GM23338 (cell line): Measurements from ENCODE around the gene SP2. TPM values are rescaled to one million over a fixed set of nuclear protein-coding genes. Genes with fewer than 3 reads are reported as not detected.

Experiments
- ATAC-seq: fragments of 200-7000 bp; cut with Tn5 transposase; 3 replicates; pipeline ENCODE4 v1.9.1; 2020
- DNase-seq: peaks from one replicate; pipeline ENCODE4 v3.0.0-alpha.2; 2015; ENCODE audit warnings: low spot score
- H2AFZ ChIP-seq: fragments of 200-600 bp; sonication (generic); 2 replicates; pipeline ENCODE4 v1.8.0; 2016; ENCODE audit warnings: antibody characterized with exemption, mild to moderate bottlenecking, moderate library complexity
- H3F3A ChIP-seq: fragments of 200-600 bp; sonication (generic); replicated peaks from 2 replicates; pipeline ENCODE4 v1.8.0; 2017; ENCODE audit warnings: antibody characterized with exemption, mixed run types, low read depth
- H3K27ac ChIP-seq: fragments of 200-600 bp; sonication (generic); 2 replicates; pipeline ENCODE4 v1.6.1; 2016; ENCODE audit warnings: low read depth
- H3K27me3 ChIP-seq: fragments of 200-600 bp; sonication (generic); 2 replicates; pipeline ENCODE4 v1.8.0; 2016; ENCODE audit warnings: mild to moderate bottlenecking, mixed run types, moderate library complexity; ENCODE audit not compliant: insufficient read depth
- H3K36me3 ChIP-seq: fragments of 200-600 bp; sonication (generic); 2 replicates; pipeline ENCODE4 v1.8.0; 2016; ENCODE audit warnings: mild to moderate bottlenecking; ENCODE audit not compliant: insufficient read depth
- H3K4me1 ChIP-seq: fragments of 200-600 bp; sonication (generic); 2 replicates; pipeline ENCODE4 v1.8.0; 2016; ENCODE audit warnings: mild to moderate bottlenecking, moderate library complexity; ENCODE audit not compliant: insufficient read depth
- H3K4me2 ChIP-seq: fragments of 200-600 bp; sonication (generic); 2 replicates; pipeline ENCODE4 v1.7.1; 2017; ENCODE audit warnings: mixed run types
- H3K4me3 ChIP-seq: fragments of 200-600 bp; sonication (generic); 2 replicates; pipeline ENCODE4 v1.6.1; 2016; ENCODE audit warnings: mixed run types
- H3K79me2 ChIP-seq: fragments of 200-600 bp; sonication (generic); replicated peaks from 2 replicates; pipeline ENCODE4 v1.8.0; 2017; ENCODE audit warnings: mild to moderate bottlenecking; ENCODE audit not compliant: insufficient read depth
- H3K9me2 ChIP-seq: fragments of 200-600 bp; sonication (generic); 2 replicates; pipeline ENCODE4 v1.8.0; 2017; ENCODE audit not compliant: insufficient read depth
- H4K20me1 ChIP-seq: fragments of 200-600 bp; sonication (generic); replicated peaks from 2 replicates; pipeline ENCODE4 v1.8.0; 2017; ENCODE audit warnings: mild to moderate bottlenecking; ENCODE audit not compliant: insufficient read depth
- H3K27ac Mint-ChIP-seq: 2 replicates; pipeline ENCODE4 v1.8.0; 2020; ENCODE audit warnings: inconsistent platforms, mild to moderate bottlenecking, moderate library complexity, mixed read lengths
- H3K27me3 Mint-ChIP-seq: 3 replicates; pipeline ENCODE4 v1.8.0; 2022; ENCODE audit warnings: low read depth, mild to moderate bottlenecking, moderate library complexity, mixed read lengths, inconsistent platforms; ENCODE audit not compliant: insufficient read depth, poor library complexity
- H3K36me3 Mint-ChIP-seq: 3 replicates; pipeline ENCODE4 v1.8.0; 2021; ENCODE audit warnings: low read depth, mild to moderate bottlenecking, inconsistent platforms, moderate library complexity, mixed read lengths
- H3K4me1 Mint-ChIP-seq: 3 replicates; pipeline ENCODE4 v1.8.0; 2020; ENCODE audit warnings: mild to moderate bottlenecking, inconsistent platforms, mixed read lengths
- H3K4me3 Mint-ChIP-seq: 3 replicates; pipeline ENCODE4 v1.8.0; 2021; ENCODE audit warnings: moderate library complexity, mild to moderate bottlenecking, inconsistent platforms, mixed read lengths
- H3K9me3 Mint-ChIP-seq: 3 replicates; pipeline ENCODE4 v1.8.0; 2020; ENCODE audit warnings: moderate library complexity, mild to moderate bottlenecking, inconsistent platforms, mixed read lengths
- EZH2 ChIP-seq: fragments of 200-600 bp; sonication (generic); IDR thresholded peaks from one replicate; pipeline ENCODE4 v1.8.0; 2017; ENCODE audit warnings: antibody characterized with exemption, mild to moderate bottlenecking, low read depth; ENCODE audit not compliant: unreplicated experiment
- EZH2phosphoT487 ChIP-seq: fragments of 200-600 bp; sonication (generic); IDR thresholded peaks from one replicate; pipeline ENCODE4 v1.8.1; 2018; ENCODE audit warnings: antibody characterized with exemption; ENCODE audit not compliant: unreplicated experiment
- NANOG ChIP-seq: IDR thresholded peaks from 2 replicates; pipeline ENCODE4 v1.6.1; 2016; ENCODE audit warnings: antibody characterized with exemption, borderline replicate concordance
- POLR2AphosphoS5 ChIP-seq: IDR thresholded peaks from 2 replicates; pipeline ENCODE4 v1.6.1; 2016; ENCODE audit warnings: antibody characterized with exemption, low read depth
- STAT1 ChIP-seq: IDR thresholded peaks from one replicate; pipeline ENCODE4 v1.6.1; 2016; ENCODE audit warnings: antibody characterized with exemption; ENCODE audit not compliant: unreplicated experiment
- ZNF114 ChIP-seq: fragments of 250-450 bp; sonication (Bioruptor Pico); IDR thresholded peaks from 2 replicates; pipeline ENCODE4 v1.5.0; 2020; ENCODE audit warnings: mild to moderate bottlenecking, moderate library complexity
- ZNF331 ChIP-seq: fragments of 250-450 bp; sonication (Bioruptor Pico); IDR thresholded peaks from 2 replicates; pipeline ENCODE4 v1.5.0; 2020; ENCODE audit warnings: low read depth, mild to moderate bottlenecking, moderate library complexity
- polyA plus RNA-seq: library from polyadenylated mRNA; unstranded; fragments of >200 nt; fragmentation: Nextera tagmentation; extraction: Ambion mirVana; gene quantifications from 2 replicates; pipeline ENCODE4 v1.2.1, GENCODE V29; 2016
- total RNA-seq: library from RNA; depleted of rRNA; stranded (reverse); fragments of >200 nt; shearing (Covaris generic); gene quantifications from 2 replicates; pipeline ENCODE4 v1.2.3, GENCODE V29; 2014
- TF ChIP-seq, protein P1 (sequence below): IDR thresholded peaks from 2 replicates; pipeline ENCODE4 v1.6.1; 2016; ENCODE audit warnings: antibody characterized with exemption
- TF ChIP-seq, protein P2 (sequence below): fragments of 250-450 bp; sonication (Bioruptor Pico); IDR thresholded peaks from 2 replicates; pipeline ENCODE4 v1.5.0; 2020; ENCODE audit warnings: mild to moderate bottlenecking, moderate library complexity
- TF ChIP-seq, protein P3 (sequence below): IDR thresholded peaks from one replicate; pipeline ENCODE4 v1.6.1; 2018; ENCODE audit warnings: antibody characterized with exemption; ENCODE audit not compliant: unreplicated experiment
- TF ChIP-seq, protein P4 (sequence below), 2 experiments: fragments of 200-600 bp in 1 of 2; sonication (generic) in 1 of 2; conservative IDR thresholded peaks; 2 replicates each; pipeline versions ENCODE4 v1.5.1 to v1.6.1; 2016 to 2017; ENCODE audit warnings: antibody characterized with exemption in 2 of 2, low read depth in 2 of 2, mild to moderate bottlenecking in 2 of 2, moderate library complexity in 1 of 2

The SP2 gene
- total and polyA plus RNA-seq, 2 experiments from 2014 or later = 6.0 to 12.9 TPM

DNA sequence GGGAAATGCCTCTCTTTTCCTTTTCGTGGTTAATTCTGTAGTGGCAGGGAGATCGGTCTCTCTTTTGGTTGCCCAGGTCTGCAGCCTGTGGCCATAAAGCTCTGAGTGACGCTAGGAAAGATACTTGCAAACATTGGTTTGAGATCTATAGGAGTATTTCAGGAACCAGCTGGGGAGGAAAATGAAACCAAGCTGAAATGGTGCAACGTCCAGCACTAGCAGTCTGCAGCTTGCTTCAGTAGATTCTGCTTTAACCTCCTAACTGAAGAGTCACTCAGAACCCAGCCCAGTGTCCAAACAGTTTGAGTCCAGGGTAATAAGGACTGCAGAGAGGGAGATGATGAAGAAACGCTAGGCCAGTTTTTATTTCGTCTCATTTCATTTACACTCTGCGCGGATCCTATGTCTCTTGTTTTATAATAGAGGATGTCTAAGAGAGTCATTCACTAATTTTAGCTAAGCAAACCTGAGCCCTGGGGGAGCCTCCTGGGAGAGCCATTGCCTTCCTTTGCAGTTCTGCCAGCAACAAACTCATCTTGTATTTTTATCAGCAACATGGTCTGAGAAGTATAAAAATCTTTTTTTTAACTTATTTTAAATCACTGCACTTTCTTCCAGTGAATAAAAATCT is 12.0 kb downstream of the SP2 start:
- Histone ChIP-seq H3K27ac (no peak overlapping the region), H3K4me1 (peaks cover 7% of the 10 kb centered on the region; the same call in 1 of the 2 replicates), H3K4me2 (no peak overlapping the region), H3K36me3 (no peaks in the 10 kb centered on the region), H3K9me2 (no peaks in the 10 kb centered on the region), H3K79me2 (peaks cover 6% of the 10 kb centered on the region), H3K4me3 (no peak overlapping the region), H3K27me3 (no peaks in the 10 kb centered on the region), H2AFZ (no peak overlapping the region), H4K20me1 (no peaks in the 10 kb centered on the region; the same call in none of the 2 replicates), H3F3A (no peaks in the 10 kb centered on the region)
- Mint-ChIP-seq H3K4me3 (no peak overlapping the region), H3K27ac (no peak overlapping the region), H3K36me3 (peaks cover 12% of the 10 kb centered on the region), H3K9me3 (no peaks in the 10 kb centered on the region; the same call in 2 of the 3 replicates), H3K4me1 (peaks cover 16% of the 10 kb centered on the region), H3K27me3 (peaks cover 4% of the 10 kb centered on the region)
- DNase-seq (no peak), ATAC-seq (no peak)
- TF ChIP-seq, protein P1, sequence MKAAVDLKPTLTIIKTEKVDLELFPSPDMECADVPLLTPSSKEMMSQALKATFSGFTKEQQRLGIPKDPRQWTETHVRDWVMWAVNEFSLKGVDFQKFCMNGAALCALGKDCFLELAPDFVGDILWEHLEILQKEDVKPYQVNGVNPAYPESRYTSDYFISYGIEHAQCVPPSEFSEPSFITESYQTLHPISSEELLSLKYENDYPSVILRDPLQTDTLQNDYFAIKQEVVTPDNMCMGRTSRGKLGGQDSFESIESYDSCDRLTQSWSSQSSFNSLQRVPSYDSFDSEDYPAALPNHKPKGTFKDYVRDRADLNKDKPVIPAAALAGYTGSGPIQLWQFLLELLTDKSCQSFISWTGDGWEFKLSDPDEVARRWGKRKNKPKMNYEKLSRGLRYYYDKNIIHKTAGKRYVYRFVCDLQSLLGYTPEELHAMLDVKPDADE = no peak
- TF ChIP-seq, protein P2, sequence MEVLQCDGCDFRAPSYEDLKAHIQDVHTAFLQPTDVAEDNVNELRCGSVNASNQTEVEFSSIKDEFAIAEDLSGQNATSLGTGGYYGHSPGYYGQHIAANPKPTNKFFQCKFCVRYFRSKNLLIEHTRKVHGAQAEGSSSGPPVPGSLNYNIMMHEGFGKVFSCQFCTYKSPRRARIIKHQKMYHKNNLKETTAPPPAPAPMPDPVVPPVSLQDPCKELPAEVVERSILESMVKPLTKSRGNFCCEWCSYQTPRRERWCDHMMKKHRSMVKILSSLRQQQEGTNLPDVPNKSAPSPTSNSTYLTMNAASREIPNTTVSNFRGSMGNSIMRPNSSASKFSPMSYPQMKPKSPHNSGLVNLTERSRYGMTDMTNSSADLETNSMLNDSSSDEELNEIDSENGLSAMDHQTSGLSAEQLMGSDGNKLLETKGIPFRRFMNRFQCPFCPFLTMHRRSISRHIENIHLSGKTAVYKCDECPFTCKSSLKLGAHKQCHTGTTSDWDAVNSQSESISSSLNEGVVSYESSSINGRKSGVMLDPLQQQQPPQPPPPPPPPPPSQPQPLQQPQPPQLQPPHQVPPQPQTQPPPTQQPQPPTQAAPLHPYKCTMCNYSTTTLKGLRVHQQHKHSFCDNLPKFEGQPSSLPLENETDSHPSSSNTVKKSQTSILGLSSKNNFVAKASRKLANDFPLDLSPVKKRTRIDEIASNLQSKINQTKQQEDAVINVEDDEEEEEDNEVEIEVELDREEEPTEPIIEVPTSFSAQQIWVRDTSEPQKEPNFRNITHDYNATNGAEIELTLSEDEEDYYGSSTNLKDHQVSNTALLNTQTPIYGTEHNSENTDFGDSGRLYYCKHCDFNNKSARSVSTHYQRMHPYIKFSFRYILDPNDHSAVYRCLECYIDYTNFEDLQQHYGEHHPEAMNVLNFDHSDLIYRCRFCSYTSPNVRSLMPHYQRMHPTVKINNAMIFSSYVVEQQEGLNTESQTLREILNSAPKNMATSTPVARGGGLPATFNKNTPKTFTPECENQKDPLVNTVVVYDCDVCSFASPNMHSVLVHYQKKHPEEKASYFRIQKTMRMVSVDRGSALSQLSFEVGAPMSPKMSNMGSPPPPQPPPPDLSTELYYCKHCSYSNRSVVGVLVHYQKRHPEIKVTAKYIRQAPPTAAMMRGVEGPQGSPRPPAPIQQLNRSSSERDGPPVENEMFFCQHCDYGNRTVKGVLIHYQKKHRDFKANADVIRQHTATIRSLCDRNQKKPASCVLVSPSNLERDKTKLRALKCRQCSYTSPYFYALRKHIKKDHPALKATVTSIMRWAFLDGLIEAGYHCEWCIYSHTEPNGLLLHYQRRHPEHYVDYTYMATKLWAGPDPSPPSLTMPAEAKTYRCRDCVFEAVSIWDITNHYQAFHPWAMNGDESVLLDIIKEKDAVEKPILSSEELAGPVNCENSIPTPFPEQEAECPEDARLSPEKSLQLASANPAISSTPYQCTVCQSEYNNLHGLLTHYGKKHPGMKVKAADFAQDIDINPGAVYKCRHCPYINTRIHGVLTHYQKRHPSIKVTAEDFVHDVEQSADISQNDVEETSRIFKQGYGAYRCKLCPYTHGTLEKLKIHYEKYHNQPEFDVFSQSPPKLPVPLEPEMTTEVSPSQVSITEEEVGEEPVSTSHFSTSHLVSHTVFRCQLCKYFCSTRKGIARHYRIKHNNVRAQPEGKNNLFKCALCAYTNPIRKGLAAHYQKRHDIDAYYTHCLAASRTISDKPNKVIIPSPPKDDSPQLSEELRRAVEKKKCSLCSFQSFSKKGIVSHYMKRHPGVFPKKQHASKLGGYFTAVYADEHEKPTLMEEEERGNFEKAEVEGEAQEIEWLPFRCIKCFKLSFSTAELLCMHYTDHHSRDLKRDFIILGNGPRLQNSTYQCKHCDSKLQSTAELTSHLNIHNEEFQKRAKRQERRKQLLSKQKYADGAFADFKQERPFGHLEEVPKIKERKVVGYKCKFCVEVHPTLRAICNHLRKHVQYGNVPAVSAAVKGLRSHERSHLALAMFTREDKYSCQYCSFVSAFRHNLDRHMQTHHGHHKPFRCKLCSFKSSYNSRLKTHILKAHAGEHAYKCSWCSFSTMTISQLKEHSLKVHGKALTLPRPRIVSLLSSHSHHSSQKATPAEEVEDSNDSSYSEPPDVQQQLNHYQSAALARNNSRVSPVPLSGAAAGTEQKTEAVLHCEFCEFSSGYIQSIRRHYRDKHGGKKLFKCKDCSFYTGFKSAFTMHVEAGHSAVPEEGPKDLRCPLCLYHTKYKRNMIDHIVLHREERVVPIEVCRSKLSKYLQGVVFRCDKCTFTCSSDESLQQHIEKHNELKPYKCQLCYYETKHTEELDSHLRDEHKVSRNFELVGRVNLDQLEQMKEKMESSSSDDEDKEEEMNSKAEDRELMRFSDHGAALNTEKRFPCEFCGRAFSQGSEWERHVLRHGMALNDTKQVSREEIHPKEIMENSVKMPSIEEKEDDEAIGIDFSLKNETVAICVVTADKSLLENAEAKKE = no peak
- TF ChIP-seq STAT1 (no peak), EZH2 (no peak), ZNF114 (CRISPR knock-in tag) (no peak), ZNF331 (CRISPR knock-in tag) (no peak), POLR2AphosphoS5 (no peak), NANOG (no peak), EZH2phosphoT487 (no peak)
- TF ChIP-seq, protein P3, sequence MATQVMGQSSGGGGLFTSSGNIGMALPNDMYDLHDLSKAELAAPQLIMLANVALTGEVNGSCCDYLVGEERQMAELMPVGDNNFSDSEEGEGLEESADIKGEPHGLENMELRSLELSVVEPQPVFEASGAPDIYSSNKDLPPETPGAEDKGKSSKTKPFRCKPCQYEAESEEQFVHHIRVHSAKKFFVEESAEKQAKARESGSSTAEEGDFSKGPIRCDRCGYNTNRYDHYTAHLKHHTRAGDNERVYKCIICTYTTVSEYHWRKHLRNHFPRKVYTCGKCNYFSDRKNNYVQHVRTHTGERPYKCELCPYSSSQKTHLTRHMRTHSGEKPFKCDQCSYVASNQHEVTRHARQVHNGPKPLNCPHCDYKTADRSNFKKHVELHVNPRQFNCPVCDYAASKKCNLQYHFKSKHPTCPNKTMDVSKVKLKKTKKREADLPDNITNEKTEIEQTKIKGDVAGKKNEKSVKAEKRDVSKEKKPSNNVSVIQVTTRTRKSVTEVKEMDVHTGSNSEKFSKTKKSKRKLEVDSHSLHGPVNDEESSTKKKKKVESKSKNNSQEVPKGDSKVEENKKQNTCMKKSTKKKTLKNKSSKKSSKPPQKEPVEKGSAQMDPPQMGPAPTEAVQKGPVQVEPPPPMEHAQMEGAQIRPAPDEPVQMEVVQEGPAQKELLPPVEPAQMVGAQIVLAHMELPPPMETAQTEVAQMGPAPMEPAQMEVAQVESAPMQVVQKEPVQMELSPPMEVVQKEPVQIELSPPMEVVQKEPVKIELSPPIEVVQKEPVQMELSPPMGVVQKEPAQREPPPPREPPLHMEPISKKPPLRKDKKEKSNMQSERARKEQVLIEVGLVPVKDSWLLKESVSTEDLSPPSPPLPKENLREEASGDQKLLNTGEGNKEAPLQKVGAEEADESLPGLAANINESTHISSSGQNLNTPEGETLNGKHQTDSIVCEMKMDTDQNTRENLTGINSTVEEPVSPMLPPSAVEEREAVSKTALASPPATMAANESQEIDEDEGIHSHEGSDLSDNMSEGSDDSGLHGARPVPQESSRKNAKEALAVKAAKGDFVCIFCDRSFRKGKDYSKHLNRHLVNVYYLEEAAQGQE = no peak
- TF ChIP-seq, protein P4, sequence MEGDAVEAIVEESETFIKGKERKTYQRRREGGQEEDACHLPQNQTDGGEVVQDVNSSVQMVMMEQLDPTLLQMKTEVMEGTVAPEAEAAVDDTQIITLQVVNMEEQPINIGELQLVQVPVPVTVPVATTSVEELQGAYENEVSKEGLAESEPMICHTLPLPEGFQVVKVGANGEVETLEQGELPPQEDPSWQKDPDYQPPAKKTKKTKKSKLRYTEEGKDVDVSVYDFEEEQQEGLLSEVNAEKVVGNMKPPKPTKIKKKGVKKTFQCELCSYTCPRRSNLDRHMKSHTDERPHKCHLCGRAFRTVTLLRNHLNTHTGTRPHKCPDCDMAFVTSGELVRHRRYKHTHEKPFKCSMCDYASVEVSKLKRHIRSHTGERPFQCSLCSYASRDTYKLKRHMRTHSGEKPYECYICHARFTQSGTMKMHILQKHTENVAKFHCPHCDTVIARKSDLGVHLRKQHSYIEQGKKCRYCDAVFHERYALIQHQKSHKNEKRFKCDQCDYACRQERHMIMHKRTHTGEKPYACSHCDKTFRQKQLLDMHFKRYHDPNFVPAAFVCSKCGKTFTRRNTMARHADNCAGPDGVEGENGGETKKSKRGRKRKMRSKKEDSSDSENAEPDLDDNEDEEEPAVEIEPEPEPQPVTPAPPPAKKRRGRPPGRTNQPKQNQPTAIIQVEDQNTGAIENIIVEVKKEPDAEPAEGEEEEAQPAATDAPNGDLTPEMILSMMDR (conservative IDR thresholded peaks at IDR 0.05; ENCODE audit: low read depth in 2 of 2) = no peak
